Skeletal muscle satellite cell (primary cell): ENCODE measurements around the gene HEG1.
"Not testable (repeated sequence)": the region's sequence is repeated elsewhere in the genome, so short reads cannot be mapped to it uniquely, and the experiment has no call there.

ENCODE experiments used
- H3K27me3 ChIP-seq: 2 replicates; pipeline ENCODE4 v1.7.0; 2013; ENCODE audit warnings: low read length; ENCODE audit not compliant: control insufficient read depth, insufficient read depth
- H3K36me3 ChIP-seq: 2 replicates; pipeline ENCODE4 v1.7.0; 2013; ENCODE audit warnings: mild to moderate bottlenecking, control low read depth, low read length; ENCODE audit not compliant: insufficient read depth
- H3K4me1 ChIP-seq: 2 replicates; pipeline ENCODE4 v1.7.0; 2013; ENCODE audit warnings: low read length; ENCODE audit not compliant: control insufficient read depth, insufficient read depth
- H3K4me2 ChIP-seq: 2 replicates; pipeline ENCODE4 v1.7.0; 2013; ENCODE audit warnings: mild to moderate bottlenecking, low read length
- H3K4me3 ChIP-seq: 2 replicates; pipeline ENCODE4 v1.7.0; 2013; ENCODE audit warnings: low read length
- H3K9ac ChIP-seq: 2 replicates; pipeline ENCODE4 v1.7.0; 2013; ENCODE audit warnings: mild to moderate bottlenecking, low read depth, low read length, moderate library complexity
- H3K9me3 ChIP-seq: replicated peaks from 2 replicates; pipeline ENCODE4 v1.7.0; 2013; ENCODE audit warnings: mild to moderate bottlenecking, control low read depth, low read length

HEG1 gene

DNA sequence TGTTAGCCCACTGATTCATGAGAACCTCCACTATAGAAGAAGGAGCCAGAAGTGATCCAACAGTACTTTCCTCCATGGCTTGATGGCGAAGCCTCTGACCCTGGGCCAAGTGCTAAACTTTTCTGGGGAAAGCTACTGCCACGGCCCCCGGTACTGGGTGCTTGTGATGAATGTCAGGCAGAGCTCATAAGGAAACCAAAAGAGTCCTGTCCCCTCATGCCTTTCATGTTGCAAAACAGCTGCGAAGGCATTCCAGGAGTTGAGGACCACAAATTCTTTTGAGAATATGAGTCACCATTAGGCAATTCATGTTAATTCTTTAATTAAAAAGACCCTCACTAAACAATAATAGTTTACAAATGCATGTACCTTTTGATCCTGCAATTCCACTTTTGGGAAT lies 26.5 kb upstream of the HEG1 start:
- H3K4me3 ChIP-seq, H3K9ac ChIP-seq, H3K27me3 ChIP-seq, H3K36me3 ChIP-seq, H3K4me2 ChIP-seq, H3K4me1 ChIP-seq, H3K9me3 ChIP-seq: not testable (repeated sequence)

DNA sequence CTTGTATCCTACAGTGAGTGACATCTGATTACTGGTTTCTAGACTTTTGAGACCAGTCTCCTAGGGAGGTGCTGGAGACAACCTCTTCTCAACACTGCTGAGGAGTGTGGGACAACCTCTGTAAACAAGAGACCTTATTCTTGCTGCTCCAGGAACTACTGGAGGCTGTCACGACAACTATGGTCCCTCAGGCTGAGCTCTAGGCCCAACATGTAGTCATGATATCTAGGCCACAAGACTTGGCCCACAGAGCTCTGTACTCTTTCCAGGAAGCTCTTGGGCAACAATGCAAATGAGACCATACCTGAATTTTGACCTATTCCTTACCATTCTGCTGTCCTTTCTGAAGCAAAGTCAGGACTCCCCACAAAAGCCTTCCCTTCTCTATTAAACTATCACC lies 24.3 kb upstream of the HEG1 start:
- H3K4me1 ChIP-seq = peaks cover 7% of the 10 kb centered on the region
- H3K9ac ChIP-seq = no peak overlapping the region
- no peaks in the 10 kb centered on the region for H3K9me3 ChIP-seq
- no peak overlapping the region for H3K4me2 ChIP-seq
- H3K36me3 ChIP-seq = no peaks in the 10 kb centered on the region
- H3K4me3 ChIP-seq = no peak overlapping the region
- peaks cover 3% of the 10 kb centered on the region for H3K27me3 ChIP-seq

DNA sequence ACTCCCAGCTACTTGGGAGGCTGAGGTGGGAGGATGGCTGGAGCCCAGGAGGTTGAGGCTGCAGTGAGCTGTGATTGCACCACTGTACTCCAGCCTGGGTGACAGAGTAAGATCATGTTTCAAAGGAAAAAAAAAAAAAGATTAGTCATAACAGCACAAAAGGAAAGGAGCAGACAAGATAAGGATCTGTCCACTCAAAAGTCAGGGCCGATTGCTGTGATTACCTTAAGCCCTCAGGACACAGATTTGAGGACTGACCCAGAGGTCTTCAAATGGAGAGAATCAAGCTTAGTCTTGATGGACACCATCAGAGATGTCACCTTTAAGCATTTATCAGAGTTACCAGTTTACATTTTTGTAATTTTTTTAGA lies 23.9 kb upstream of the HEG1 start:
- Histone ChIP-seq H3K9me3 (no peaks in the 10 kb centered on the region), H3K4me3 (no peak overlapping the region), H3K36me3 (no peaks in the 10 kb centered on the region), H3K27me3 (peaks cover 3% of the 10 kb centered on the region), H3K4me2 (no peak overlapping the region), H3K9ac (no peak overlapping the region), H3K4me1 (peaks cover 7% of the 10 kb centered on the region)

DNA sequence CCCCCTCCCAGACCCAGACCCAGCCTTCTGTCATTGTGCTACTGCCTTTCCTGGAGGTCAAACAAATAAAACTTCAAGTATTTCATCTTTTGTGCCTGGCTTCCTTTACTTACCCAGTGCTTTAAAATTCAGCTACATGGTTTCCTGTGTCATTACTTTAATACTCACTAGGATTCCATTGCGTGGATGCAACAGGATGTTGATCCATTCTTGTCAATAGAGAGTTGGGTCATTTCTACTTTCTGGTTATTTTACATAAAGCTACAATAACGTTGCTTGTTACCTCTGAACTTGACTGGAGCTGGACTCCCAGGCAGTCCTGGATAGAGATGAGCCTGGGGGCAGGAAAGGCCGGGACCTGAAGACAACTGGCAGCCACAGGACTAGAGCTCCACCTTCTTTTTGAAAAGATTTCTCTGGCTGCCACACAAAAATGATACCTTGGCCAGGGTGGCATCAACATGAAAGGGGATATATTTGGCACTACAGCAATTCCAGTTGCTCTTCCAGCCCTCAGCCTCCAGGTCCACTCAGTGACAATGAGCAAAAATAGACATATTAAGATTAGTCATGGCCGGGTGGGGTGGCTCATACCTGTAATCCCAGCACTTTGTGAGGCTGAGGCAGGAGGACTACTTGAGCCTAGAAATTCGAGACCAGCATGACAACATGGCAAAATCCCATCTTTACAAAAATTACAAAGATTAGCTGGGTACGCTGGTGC lies 23.3 kb upstream of the HEG1 start:
- H3K9me3 ChIP-seq = no peaks in the 10 kb centered on the region
- no peak overlapping the region for H3K9ac ChIP-seq
- no peak overlapping the region for H3K4me3 ChIP-seq
- H3K4me2 ChIP-seq = no peak overlapping the region
- H3K36me3 ChIP-seq = no peaks in the 10 kb centered on the region
- H3K4me1 ChIP-seq = peaks cover 7% of the 10 kb centered on the region
- peaks cover 3% of the 10 kb centered on the region for H3K27me3 ChIP-seq

DNA sequence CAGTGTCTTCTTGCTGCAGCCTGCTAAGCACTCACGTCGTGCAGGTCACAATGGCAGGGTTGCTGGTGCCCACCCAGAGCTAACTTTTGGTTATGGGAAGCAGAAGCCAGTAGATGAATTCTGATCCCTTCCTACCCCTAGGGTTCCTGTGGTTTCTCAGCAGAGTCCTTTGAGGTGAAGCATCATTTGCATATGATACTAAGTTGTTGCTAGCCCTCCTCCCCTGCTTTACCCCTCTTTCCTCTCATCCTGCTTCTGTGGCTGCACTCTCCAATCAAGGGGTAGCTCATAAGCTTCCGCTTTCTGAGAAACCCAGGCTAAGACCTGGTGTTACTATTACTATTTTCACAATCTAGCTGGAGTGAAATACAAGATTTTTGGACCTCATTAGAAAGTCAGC lies 22.1 kb upstream of the HEG1 start:
- Histone ChIP-seq H3K9ac (no peak overlapping the region), H3K9me3 (no peaks in the 10 kb centered on the region), H3K36me3 (no peaks in the 10 kb centered on the region), H3K4me2 (no peak overlapping the region), H3K4me3 (no peak overlapping the region), H3K4me1 (peaks cover 4% of the 10 kb centered on the region), H3K27me3 (peaks cover 3% of the 10 kb centered on the region)

DNA sequence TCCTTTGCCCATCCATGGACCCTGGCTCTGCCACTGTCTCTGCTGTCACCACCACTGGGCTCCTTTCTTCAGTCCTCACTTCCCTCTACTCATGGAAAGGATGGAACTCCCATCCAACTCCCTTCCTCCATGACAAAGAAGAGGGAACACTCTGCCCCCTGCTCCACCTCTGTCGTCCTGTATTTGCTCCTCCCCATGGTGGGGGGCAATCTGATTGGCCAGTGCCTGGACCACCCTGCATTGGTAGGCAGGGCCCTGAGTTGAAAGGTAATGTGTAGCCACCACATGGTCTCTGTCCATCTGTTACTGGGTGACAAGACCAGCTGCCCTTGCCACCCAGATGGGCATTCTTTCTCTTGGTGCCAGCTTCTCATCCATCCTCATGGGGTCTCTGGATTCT lies 20.7 kb upstream of the HEG1 start:
- Histone ChIP-seq H3K27me3 (peaks cover 3% of the 10 kb centered on the region), H3K9ac (no peak overlapping the region), H3K9me3 (no peaks in the 10 kb centered on the region), H3K4me1 (no peaks in the 10 kb centered on the region), H3K4me3 (no peak overlapping the region), H3K4me2 (no peak overlapping the region), H3K36me3 (no peaks in the 10 kb centered on the region)

DNA sequence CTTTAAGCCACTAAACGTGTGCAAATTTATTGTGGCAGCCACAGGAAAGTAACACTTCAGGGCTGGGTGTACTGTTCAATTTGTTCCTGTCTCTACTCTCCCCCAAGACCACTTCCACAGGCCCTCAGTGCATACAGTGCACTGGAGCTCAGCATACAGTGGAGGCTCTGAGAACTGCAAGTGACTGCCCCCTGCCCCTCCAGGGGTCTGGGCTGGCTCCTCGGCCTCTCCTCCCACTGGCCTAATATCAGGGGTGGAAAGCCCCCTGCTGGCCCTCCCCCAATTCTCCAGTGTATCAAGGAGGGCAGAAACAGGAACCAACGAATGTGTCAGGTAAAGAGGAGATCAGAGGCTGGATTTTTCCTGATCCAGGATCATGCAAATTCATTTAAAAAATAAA lies 19.9 kb upstream of the HEG1 start:
- H3K9ac ChIP-seq = no peak overlapping the region
- H3K4me1 ChIP-seq = no peaks in the 10 kb centered on the region
- H3K4me3 ChIP-seq = no peak overlapping the region
- H3K27me3 ChIP-seq = peaks cover 3% of the 10 kb centered on the region
- no peaks in the 10 kb centered on the region for H3K36me3 ChIP-seq
- H3K9me3 ChIP-seq = no peaks in the 10 kb centered on the region
- H3K4me2 ChIP-seq = no peak overlapping the region

DNA sequence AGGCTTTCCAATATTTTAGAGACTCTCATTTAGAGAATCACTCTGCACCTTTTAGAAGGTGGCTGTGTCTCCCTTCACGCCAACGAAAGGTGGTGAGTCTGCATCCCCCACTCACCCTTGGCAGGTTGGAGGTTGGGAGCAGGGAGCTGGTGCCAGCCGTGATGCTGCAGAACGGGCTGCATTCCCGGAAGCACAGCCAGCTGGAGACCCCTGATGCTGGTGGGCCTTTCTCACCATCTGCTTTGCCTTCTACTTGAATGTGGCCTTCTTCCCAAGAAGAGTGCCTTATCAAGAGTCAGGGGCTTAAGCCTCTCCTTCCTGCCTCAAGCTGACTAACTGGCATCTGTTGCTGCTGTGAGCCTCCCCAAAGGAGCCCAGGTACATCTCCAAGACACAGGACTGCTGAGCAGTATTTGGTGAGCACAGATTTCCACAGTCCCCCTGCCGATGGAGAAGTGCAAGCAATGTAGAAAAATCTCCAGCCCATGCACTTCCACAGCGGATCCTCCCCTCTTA lies 17.7 kb upstream of the HEG1 start:
- no peaks in the 10 kb centered on the region for H3K4me1 ChIP-seq

DNA sequence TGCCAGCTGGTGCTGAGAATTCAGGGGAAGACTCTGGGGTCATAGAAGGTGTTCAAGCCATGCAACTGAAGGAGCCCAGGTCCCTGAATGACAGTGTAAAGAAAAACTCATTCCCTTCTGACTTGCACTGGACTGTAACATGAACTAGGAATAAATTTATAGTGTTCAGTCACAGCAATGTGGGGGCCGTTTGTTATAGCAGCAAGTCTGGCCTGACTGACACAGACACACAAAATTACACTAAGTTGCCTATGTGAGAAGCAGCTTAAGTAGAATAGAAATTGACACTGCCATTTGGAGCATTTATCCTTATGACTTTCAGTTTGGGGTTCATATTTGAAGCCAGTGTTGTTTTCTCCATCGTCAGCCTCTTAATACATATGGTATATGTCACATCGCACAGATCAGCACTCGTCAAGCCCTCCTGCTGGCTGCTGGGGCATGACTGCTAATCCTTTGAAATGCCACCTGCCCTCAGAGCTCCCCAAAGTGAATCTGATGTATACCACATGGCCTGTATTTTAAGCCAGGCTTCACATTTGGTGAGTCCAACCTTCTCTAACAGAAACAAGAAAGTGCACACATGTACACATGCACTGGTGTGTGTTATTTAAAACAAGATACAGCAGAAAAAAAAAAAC lies 17.1 kb upstream of the HEG1 start:
- Histone ChIP-seq H3K4me1 (no peaks in the 10 kb centered on the region), H3K4me3 (no peak overlapping the region), H3K27me3 (peaks cover 3% of the 10 kb centered on the region), H3K4me2 (no peak overlapping the region), H3K36me3 (no peaks in the 10 kb centered on the region), H3K9ac (no peak overlapping the region), H3K9me3 (no peaks in the 10 kb centered on the region)

More for the DNA sequence above, 17.7 kb upstream of the HEG1 start:
- Histone ChIP-seq H3K9me3 (no peaks in the 10 kb centered on the region), H3K9ac (no peak overlapping the region), H3K36me3 (no peaks in the 10 kb centered on the region), H3K4me3 (no peak overlapping the region), H3K4me2 (no peak overlapping the region), H3K27me3 (peaks cover 3% of the 10 kb centered on the region)

DNA sequence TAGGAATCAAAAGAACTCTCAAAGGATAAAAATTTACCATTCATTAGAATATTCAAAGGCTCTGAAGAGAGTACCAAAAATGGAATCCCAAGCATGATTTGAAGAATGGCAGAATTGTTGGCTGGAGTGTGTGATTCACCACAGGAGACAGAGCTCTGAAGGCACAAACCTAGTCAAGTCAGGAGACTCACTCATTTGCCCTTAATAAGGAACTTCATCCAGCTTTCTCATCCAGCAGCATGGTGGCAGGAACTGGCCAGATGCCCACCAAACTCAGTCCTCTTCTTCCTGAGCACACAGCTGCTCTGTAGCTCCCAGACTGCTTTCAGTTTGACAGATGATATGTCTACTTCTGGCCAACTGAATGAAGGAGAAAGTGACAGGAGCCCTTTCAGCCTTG lies 16.5 kb upstream of the HEG1 start:
- no peaks in the 10 kb centered on the region for H3K36me3 ChIP-seq
- no peak overlapping the region for H3K4me3 ChIP-seq
- peaks cover 3% of the 10 kb centered on the region for H3K27me3 ChIP-seq
- no peak overlapping the region for H3K4me2 ChIP-seq
- no peaks in the 10 kb centered on the region for H3K9me3 ChIP-seq
- H3K4me1 ChIP-seq = no peaks in the 10 kb centered on the region
- no peak overlapping the region for H3K9ac ChIP-seq

DNA sequence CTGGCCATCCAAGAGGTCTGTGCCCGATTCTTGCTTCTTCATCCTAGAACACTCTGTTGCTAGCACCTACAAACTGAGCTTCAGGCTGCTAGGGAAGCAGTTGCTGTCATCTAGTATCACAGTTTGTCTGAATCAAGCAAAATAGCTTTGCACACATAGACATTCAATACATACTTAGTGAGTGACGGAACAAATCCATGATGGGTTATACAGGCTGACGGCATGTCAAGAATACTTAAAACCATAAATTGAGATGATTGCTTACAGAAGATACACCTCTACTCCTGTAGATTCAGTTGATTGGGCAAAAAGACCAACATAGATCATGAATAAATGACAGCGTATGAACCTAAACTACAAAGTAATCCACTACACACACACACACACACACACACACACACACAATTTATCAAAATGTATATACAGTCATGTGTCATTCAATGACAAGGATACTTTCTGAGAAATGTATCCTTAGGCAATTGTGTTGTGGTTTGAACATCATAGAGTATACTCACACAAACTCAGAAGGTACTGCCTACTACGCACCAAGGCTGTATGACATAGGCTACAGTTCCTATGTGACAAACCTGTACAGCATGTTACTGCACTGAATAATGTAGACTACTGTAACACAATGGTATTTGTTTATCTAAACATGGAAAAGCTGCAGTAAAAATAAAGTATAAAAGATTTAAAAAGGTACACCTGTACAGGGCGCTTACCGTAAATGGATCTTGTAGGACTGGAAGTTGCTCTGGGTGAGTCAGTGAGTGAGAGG lies 14.4 kb upstream of the HEG1 start:
- Histone ChIP-seq H3K9me3 (no peaks in the 10 kb centered on the region), H3K4me3 (no peak overlapping the region), H3K9ac (no peak overlapping the region), H3K4me1 (no peaks in the 10 kb centered on the region), H3K4me2 (no peak overlapping the region), H3K27me3 (no peaks in the 10 kb centered on the region), H3K36me3 (no peaks in the 10 kb centered on the region)
